HG03520 (cell line): ENCODE data around the gene ZNF26.

Experiments used
- ATAC-seq: cut with Tn5 transposase; IDR thresholded peaks from one replicate; pipeline ENCODE4 v1.9.1; 2021; ENCODE audit warnings: mild to moderate bottlenecking, moderate library complexity; ENCODE audit not compliant: unreplicated experiment

ZNF26 gene

GRCh38 chr12:133058203-133059113, 72.3 kb downstream of the ZNF26 start:
- no peak for ATAC-seq

- ATAC-seq, result no peak
These were observed 75.8 kb downstream of the ZNF26 start for GRCh38 chr12:133061954-133062353.

GRCh38 chr12:133063556-133063955, 77.4 kb downstream of the ZNF26 start:
- no peak for ATAC-seq

GRCh38 chr12:133073836-133074235, 87.7 kb downstream of the ZNF26 start:
- ATAC-seq, result no peak
